Trophoblast cell (in vitro differentiated cells and primary cell): ENCODE results near the gene CST5.
A peak's percentile ranks its signal among the peaks of the same experiment; 100 is the strongest.

Experiments used
- DNase-seq, 2 donors: peaks; one replicate each; pipeline ENCODE4 v3.0.0-alpha.2; 2016
- H2AFZ ChIP-seq: 2 replicates; pipeline ENCODE4 v1.6.1; 2013; ENCODE audit warnings: low read length, moderate library complexity, mild to moderate bottlenecking; ENCODE audit not compliant: insufficient read depth, poor library complexity
- H2AK5ac ChIP-seq: 2 replicates; pipeline ENCODE4 v1.6.1; 2013; ENCODE audit warnings: mild to moderate bottlenecking, low read length
- H2BK120ac ChIP-seq: 2 replicates; pipeline ENCODE4 v1.6.1; 2013; ENCODE audit warnings: low read length, mild to moderate bottlenecking, moderate library complexity; ENCODE audit not compliant: insufficient read depth, poor library complexity
- H2BK12ac ChIP-seq: 2 replicates; pipeline ENCODE4 v1.6.1; 2013; ENCODE audit warnings: mild to moderate bottlenecking, low read length, moderate library complexity
- H2BK5ac ChIP-seq: 2 replicates; pipeline ENCODE4 v1.6.1; 2013; ENCODE audit warnings: low read length, low read depth, moderate library complexity, mild to moderate bottlenecking; ENCODE audit not compliant: poor library complexity
- H3K14ac ChIP-seq: 2 replicates; pipeline ENCODE4 v1.6.1; 2013; ENCODE audit warnings: mild to moderate bottlenecking, low read length
- H3K18ac ChIP-seq: 2 replicates; pipeline ENCODE4 v1.6.1; 2013; ENCODE audit warnings: mild to moderate bottlenecking, low read length
- H3K23ac ChIP-seq: 2 replicates; pipeline ENCODE4 v1.6.1; 2013; ENCODE audit warnings: low read length
- H3K27ac ChIP-seq: 2 replicates; pipeline ENCODE4 v1.5.1; 2013; ENCODE audit warnings: low read depth, mild to moderate bottlenecking, inconsistent platforms, low read length, moderate library complexity
- H3K27me3 ChIP-seq: 2 replicates; pipeline ENCODE4 v1.6.1; 2013; ENCODE audit warnings: inconsistent platforms, mild to moderate bottlenecking, low read length, moderate library complexity; ENCODE audit not compliant: insufficient read depth
- H3K36me3 ChIP-seq, 2 experiments: 1 replicate in 1 of 2; 2 replicates in 1 of 2; pipeline ENCODE4 v1.6.1; 2013; ENCODE audit warnings: low read length in 2 of 2, mild to moderate bottlenecking in 2 of 2, moderate library complexity in 1 of 2; ENCODE audit not compliant: insufficient read depth in 2 of 2, control insufficient read depth in 1 of 2
- H3K4ac ChIP-seq: 2 replicates; pipeline ENCODE4 v1.6.1; 2013; ENCODE audit warnings: low read depth, mild to moderate bottlenecking, low read length, moderate library complexity
- H3K4me1 ChIP-seq, 2 experiments: 1 replicate in 1 of 2; 2 replicates in 1 of 2; pipeline ENCODE4 v1.6.1; 2013; ENCODE audit warnings: low read length in 2 of 2, mild to moderate bottlenecking in 2 of 2, moderate library complexity in 1 of 2; ENCODE audit not compliant: insufficient read depth in 2 of 2, control insufficient read depth in 1 of 2
- H3K4me2 ChIP-seq: 2 replicates; pipeline ENCODE4 v1.6.1; 2013; ENCODE audit warnings: inconsistent platforms, mild to moderate bottlenecking, low read length, moderate library complexity
- H3K4me3 ChIP-seq: 2 replicates; pipeline ENCODE4 v1.5.1; 2013; ENCODE audit warnings: mild to moderate bottlenecking, low read depth, low read length, inconsistent platforms
- H3K79me1 ChIP-seq: one replicate; pipeline ENCODE4 v1.6.1; 2013; ENCODE audit warnings: low read length
- H3K79me2 ChIP-seq: 2 replicates; pipeline ENCODE4 v1.6.1; 2013; ENCODE audit warnings: low read length, mild to moderate bottlenecking; ENCODE audit not compliant: control insufficient read depth, insufficient read depth, poor library complexity
- H3K9ac ChIP-seq: 2 replicates; pipeline ENCODE4 v1.6.1; 2013; ENCODE audit warnings: mild to moderate bottlenecking, low read length
- H3K9me3 ChIP-seq: 2 replicates; pipeline ENCODE4 v1.6.1; 2013; ENCODE audit warnings: low read depth, mild to moderate bottlenecking, control low read depth, inconsistent platforms, low read length; ENCODE audit not compliant: insufficient read depth
- H4K12ac ChIP-seq: 2 replicates; pipeline ENCODE4 v1.6.1; 2013; ENCODE audit warnings: low read depth, mild to moderate bottlenecking, low read length, moderate library complexity
- H4K8ac ChIP-seq: 2 replicates; pipeline ENCODE4 v1.6.1; 2013; ENCODE audit warnings: low read depth, mild to moderate bottlenecking, low read length, moderate library complexity
- H4K91ac ChIP-seq: one replicate; pipeline ENCODE4 v1.6.1; 2013; ENCODE audit warnings: low read depth, mild to moderate bottlenecking, low read length, moderate library complexity
- WGBS: extraction: QIAGEN DNeasy Blood & Tissue Kit; methylation state at CpG from one replicate; pipeline ENCODE4 v1.1.7; 2013; ENCODE audit warnings: missing lambda C conversion rate; ENCODE audit not compliant: insufficient read length, insufficient coverage; ENCODE audit errors: extremely low coverage; 5-methylcytosine and 5-hydroxymethylcytosine counted together

Gene CST5

DNA sequence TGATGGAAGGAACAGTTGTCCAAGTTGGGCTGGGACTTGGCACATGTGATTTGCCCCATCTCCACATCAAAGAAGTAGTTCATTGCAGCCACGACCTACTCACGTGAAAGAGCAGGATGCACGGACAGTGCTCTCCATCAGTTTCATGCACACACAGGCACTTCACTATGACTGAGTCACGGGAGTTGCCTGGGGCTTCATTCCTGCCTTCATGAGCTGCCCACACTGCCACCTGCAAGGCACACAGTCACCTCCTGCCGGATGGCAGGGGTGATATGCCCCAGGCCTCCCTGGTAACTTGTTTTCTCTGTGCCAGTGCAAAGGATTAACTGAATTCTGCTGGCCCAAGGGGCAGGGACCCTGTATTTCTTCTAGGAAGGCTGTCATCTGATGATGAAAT is 22.8 kb downstream of the CST5 start:
- Histone ChIP-seq H3K79me2 (no peaks in the 10 kb centered on the region), H3K4me3 (no peak overlapping the region), H3K18ac (no peak overlapping the region), H3K27ac (no peak overlapping the region), H3K9ac (no peak overlapping the region), H3K23ac (no peak overlapping the region), H3K79me1 (no peaks in the 10 kb centered on the region), H3K36me3 (no peaks in the 10 kb centered on the region), H4K8ac (no peak overlapping the region), H2AFZ (no peak overlapping the region), H4K12ac (no peak overlapping the region), H3K27me3 (no peaks in the 10 kb centered on the region), H2AK5ac (no peak overlapping the region), H2BK120ac (no peak overlapping the region), H2BK12ac (no peak overlapping the region), H4K91ac (no peak overlapping the region), H3K4ac (no peak overlapping the region), H3K9me3 (peaks cover 3% of the 10 kb centered on the region), H3K4me2 (no peak overlapping the region), H2BK5ac (no peak overlapping the region), H3K14ac (no peak overlapping the region), H3K4me1 (no peaks in the 10 kb centered on the region)
- WGBS: no CpG with 5 or more reads among the region's 5 CpGs
- peak in 1 of 2 donors; percentile 19 for DNase-seq

DNA sequence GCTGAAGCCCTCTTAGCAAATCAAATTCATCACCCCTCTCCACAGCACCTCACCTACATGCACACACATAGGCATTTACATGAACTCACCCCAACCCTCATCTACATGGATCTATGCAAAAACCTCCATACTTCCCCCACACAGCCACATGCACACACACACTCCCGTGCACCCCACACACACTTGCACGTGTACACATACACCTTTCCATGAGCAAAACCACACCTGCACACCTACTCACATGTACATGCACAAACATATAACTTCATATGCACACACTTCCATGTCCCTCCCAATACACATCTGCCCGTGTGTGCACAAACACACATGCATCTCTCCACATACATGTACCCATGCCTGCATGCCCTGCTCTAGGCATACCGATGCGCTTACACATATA is 23.3 kb downstream of the CST5 start:
- H3K4ac ChIP-seq: no peak overlapping the region
- H2BK120ac ChIP-seq: no peak overlapping the region
- no peak overlapping the region for H2AFZ ChIP-seq
- H3K79me1 ChIP-seq: no peaks in the 10 kb centered on the region
- H2BK12ac ChIP-seq: no peak overlapping the region
- no peak for DNase-seq
- H2AK5ac ChIP-seq: no peak overlapping the region
- no peak overlapping the region for H3K4me3 ChIP-seq
- H3K4me1 ChIP-seq: no peaks in the 10 kb centered on the region
- H3K27ac ChIP-seq: no peak overlapping the region
- H3K27me3 ChIP-seq: no peaks in the 10 kb centered on the region
- H4K12ac ChIP-seq: no peak overlapping the region
- H3K9ac ChIP-seq: no peak overlapping the region
- no peak overlapping the region for H3K23ac ChIP-seq
- H4K8ac ChIP-seq: no peak overlapping the region
- no peak overlapping the region for H3K14ac ChIP-seq
- WGBS: no CpG with 5 or more reads among the region's 5 CpGs
- H3K79me2 ChIP-seq: no peaks in the 10 kb centered on the region
- peaks cover 3% of the 10 kb centered on the region for H3K9me3 ChIP-seq
- no peak overlapping the region for H4K91ac ChIP-seq
- no peak overlapping the region for H3K18ac ChIP-seq
- H2BK5ac ChIP-seq: no peak overlapping the region
- H3K4me2 ChIP-seq: no peak overlapping the region
- no peaks in the 10 kb centered on the region for H3K36me3 ChIP-seq

DNA sequence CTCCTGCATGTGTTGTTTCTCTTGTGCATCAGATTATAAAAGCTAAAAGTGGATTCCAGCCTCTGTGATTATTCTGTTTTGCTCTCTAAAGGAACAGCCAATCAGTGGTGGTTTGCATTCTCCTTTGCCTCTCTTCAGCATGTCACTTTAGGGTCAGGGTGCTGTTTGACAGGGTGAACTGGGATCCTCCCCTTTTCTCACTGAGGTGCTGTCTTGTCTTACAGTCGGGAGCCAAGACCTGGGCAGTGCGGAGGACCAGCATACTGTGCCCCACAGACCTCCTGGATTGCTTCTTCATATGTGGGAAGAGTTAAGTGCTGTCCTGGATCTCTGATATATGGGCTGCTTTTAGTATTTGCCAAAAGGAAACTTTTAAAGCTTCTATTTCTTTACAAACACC is 37.9 kb downstream of the CST5 start:
- no peak overlapping the region for H3K27ac ChIP-seq
- H3K79me2 ChIP-seq: no peaks in the 10 kb centered on the region
- no peak overlapping the region for H4K12ac ChIP-seq
- H3K4me1 ChIP-seq: no peaks in the 10 kb centered on the region
- no peaks in the 10 kb centered on the region for H3K79me1 ChIP-seq
- no peak overlapping the region for H3K4me2 ChIP-seq
- H3K36me3 ChIP-seq: no peaks in the 10 kb centered on the region
- no peaks in the 10 kb centered on the region for H3K9me3 ChIP-seq
- H3K4ac ChIP-seq: no peak overlapping the region
- H2AK5ac ChIP-seq: no peak overlapping the region
- H3K27me3 ChIP-seq: no peaks in the 10 kb centered on the region
- H3K14ac ChIP-seq: no peak overlapping the region
- no peak overlapping the region for H4K8ac ChIP-seq
- H2BK120ac ChIP-seq: no peak overlapping the region
- no peak overlapping the region for H4K91ac ChIP-seq
- H2AFZ ChIP-seq: no peak overlapping the region
- WGBS: no CpG with 5 or more reads among the region's 2 CpGs
- no peak overlapping the region for H2BK5ac ChIP-seq
- no peak overlapping the region for H3K23ac ChIP-seq
- no peak overlapping the region for H3K18ac ChIP-seq
- no peak for DNase-seq
- H2BK12ac ChIP-seq: no peak overlapping the region
- no peak overlapping the region for H3K9ac ChIP-seq
- no peak overlapping the region for H3K4me3 ChIP-seq

DNA sequence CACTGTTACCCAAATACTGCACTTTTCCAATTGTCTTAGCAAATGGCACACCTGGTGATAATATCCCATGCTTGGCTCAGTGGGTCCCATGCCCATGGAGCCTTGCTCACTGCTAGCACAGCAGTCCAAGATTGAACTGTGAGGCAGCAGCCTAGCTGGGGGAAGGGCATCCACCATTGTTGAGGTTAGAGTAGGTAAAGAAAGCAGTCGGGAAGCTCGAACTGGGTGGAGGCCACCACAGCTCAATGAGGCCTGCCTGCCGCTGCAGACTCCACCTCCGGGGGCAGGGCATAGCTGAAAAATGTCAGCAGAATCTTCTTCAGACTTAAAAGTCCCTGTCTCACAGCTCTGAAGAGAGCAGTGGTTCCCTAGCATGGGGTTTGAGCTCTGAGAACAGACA is 43.8 kb downstream of the CST5 start:
- Histone ChIP-seq H3K79me1 (no peaks in the 10 kb centered on the region), H3K9ac (no peak overlapping the region), H3K36me3 (no peaks in the 10 kb centered on the region), H3K79me2 (no peaks in the 10 kb centered on the region), H4K12ac (no peak overlapping the region), H3K14ac (no peak overlapping the region), H2BK120ac (no peak overlapping the region), H3K23ac (no peak overlapping the region), H2BK5ac (no peak overlapping the region), H3K9me3 (peaks cover 2% of the 10 kb centered on the region), H3K4me1 (peaks cover 0 to 2% of the 10 kb centered on the region in 2 experiments), H2AK5ac (no peak overlapping the region), H3K4me2 (no peak overlapping the region), H3K27ac (no peak overlapping the region), H4K91ac (no peak overlapping the region), H2BK12ac (no peak overlapping the region), H4K8ac (no peak overlapping the region), H2AFZ (no peak overlapping the region), H3K4me3 (no peak overlapping the region), H3K18ac (no peak overlapping the region), H3K4ac (no peak overlapping the region), H3K27me3 (no peaks in the 10 kb centered on the region)
- no peak for DNase-seq
- no CpG with 5 or more reads among the region's 4 CpGs for WGBS
